NCI-H526 (cell line): Measurements from ENCODE around the gene FGFBP3.

Experiments used
- DNase-seq, 2 experiments: peaks; one replicate each; lab custom pipeline; 2025; lab: John Stamatoyannopoulos, UW

The FGFBP3 gene, protein sequence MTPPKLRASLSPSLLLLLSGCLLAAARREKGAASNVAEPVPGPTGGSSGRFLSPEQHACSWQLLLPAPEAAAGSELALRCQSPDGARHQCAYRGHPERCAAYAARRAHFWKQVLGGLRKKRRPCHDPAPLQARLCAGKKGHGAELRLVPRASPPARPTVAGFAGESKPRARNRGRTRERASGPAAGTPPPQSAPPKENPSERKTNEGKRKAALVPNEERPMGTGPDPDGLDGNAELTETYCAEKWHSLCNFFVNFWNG

GRCh38 chr10:91909117-91909677 lies at the start of gene FGFBP3:
Gene FGFBP3, minus strand, starts transcription at chr10:91909486. Its CDS starts 517 bp downstream, at chr10:91908969.
- DNase-seq = peak; percentile 71 to 74

DNA sequence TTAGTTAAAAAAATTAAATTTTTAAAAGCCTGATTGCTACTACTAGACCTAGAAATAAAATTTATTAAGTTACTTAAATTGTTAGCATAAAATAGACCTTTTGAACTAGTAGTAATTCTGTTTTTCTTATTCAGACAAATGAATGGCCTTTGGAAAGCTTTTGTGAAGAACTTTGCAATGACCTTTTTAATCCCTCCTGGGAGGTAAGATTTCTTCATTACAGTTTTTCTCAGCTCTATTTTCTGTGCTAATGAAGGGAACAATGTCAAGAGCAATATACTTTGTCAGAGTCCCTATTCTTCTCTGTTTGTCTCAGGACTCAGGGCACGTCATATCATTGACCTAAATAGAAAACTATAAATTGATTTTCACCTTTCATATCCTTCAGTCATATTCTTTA lies 47.8 kb upstream of the FGFBP3 start:
- no peak for DNase-seq

DNA sequence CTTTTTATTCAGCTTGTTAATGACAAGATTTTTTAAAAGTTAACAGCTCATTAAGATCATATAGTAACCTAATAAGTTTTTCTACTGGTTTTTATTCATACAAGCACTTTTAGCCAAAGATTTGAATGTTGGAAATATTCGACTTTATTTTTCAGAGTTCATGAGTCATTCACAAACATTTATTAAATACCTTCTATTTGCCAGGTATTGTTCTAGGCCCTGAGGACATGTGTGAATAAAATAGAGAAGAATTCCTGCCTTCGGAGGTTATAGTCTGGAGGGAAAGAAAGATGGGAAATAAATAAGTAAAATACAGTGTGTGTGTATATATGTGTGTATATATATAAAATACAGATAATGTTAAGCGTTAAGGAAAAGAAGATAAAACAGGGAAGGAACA lies 45.8 kb upstream of the FGFBP3 start:
- no peak for DNase-seq

GRCh38 chr10:91953600-91954160 lies 44.4 kb upstream of the FGFBP3 start:
- no peak for DNase-seq

GRCh38 chr10:91944880-91945630 lies 35.8 kb upstream of the FGFBP3 start:
- DNase-seq = no peak

DNA sequence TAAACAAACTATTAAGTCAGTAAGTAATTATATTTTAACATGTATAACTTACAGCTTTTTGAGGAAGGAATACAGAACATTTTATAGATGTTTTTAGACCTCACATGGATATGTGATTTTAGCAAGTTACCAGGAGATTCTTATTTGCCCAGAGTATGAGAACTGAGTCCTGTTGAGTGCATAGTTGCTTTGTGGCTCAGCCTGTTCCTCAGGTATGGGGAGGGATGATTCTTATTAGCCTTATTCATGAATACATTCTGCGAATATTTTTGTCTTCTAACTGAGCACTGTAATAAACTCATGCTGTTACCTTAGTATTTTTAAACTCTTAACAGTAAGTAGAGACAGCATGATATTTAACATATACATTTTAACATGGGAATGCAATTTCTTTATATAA lies 32.1 kb upstream of the FGFBP3 start:
- no peak for DNase-seq

- DNase-seq = no peak
These were observed 30.4 kb upstream of the FGFBP3 start for GRCh38 chr10:91939653-91940052.

GRCh38 chr10:91935886-91936285 lies 26.6 kb upstream of the FGFBP3 start:
- DNase-seq = no peak

DNA sequence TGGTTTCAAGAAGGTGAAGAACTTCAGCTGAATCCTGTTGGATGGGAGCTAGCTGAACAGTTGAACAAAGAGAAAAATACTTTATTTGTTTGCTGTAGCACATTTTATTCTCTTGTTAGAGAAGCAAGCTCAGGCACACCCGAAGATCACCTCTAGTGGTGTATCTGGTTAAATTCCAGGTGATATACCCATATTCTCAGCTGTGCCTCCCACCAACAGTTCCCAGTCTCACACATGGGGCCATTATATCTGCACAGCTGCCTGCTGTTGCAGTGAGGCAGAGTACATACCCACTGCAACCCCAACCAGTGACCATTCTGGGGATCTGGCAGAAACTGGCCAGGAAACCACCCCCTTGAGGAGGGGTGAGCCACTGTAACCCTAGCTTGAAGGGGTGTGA lies 23.5 kb upstream of the FGFBP3 start:
- no peak for DNase-seq

- DNase-seq = no peak
These were observed 22.4 kb upstream of the FGFBP3 start for GRCh38 chr10:91931526-91932190.

GRCh38 chr10:91930939-91931338 lies 21.7 kb upstream of the FGFBP3 start:
- no peak for DNase-seq

- no peak for DNase-seq
These were observed 15.7 kb upstream of the FGFBP3 start for GRCh38 chr10:91925022-91925320.

GRCh38 chr10:91924212-91925021 lies 15.1 kb upstream of the FGFBP3 start:
- no peak for DNase-seq

DNA sequence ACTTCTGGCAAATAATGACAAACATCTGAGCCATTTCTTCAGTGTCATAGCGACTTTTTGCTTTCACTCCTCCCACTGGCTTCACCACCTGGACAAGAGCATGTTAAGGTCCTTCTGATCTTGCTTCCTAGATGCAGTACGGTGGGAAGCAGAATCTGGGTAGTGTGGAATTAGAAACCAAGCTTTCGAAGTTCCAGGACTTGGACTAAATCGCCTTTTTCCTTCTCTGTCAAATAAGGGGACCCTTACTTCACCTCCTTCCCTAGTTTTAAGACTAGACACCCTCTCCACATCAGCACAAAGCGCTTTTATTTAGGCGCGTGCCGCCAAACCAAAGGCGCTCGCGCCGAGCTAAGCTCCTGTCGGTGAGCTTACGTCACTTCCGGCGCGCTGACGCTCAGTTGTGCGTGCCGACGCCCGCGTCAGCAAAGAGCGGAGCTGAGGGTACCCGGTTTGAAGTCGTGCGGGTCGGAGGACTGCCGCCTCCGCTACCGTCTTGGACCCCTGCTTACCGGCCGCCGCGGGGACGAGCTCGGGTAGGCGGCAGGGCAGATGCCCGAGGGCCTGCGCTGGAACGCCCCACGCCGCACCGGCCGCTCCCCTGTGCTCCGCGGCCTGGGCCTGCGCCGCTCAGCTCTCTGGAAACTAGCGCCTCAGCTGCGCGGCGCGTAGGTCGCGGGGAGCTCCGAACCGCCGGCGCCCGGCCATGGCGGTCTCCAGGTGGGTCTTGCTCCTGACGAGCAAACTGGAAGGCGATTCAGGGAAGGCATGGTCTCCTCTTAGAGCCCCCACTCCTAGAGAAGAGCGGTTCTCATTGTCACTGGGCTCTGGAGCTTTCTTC lies 14.3 kb upstream of the FGFBP3 start, which contains the start of gene BTAF1:
Gene BTAF1, plus strand, starts transcription at position 400 of the 841 bp plus-strand sequence. Its CDS starts 307 bp downstream, at position 707.
- peak; percentile 76 to 92 for DNase-seq

GRCh38 chr10:91919651-91920050 lies 10.4 kb upstream of the FGFBP3 start:
- no peak for DNase-seq

- DNase-seq = no peak
These were observed 1.2 kb upstream of the FGFBP3 start for GRCh38 chr10:91910467-91910866.

DNA sequence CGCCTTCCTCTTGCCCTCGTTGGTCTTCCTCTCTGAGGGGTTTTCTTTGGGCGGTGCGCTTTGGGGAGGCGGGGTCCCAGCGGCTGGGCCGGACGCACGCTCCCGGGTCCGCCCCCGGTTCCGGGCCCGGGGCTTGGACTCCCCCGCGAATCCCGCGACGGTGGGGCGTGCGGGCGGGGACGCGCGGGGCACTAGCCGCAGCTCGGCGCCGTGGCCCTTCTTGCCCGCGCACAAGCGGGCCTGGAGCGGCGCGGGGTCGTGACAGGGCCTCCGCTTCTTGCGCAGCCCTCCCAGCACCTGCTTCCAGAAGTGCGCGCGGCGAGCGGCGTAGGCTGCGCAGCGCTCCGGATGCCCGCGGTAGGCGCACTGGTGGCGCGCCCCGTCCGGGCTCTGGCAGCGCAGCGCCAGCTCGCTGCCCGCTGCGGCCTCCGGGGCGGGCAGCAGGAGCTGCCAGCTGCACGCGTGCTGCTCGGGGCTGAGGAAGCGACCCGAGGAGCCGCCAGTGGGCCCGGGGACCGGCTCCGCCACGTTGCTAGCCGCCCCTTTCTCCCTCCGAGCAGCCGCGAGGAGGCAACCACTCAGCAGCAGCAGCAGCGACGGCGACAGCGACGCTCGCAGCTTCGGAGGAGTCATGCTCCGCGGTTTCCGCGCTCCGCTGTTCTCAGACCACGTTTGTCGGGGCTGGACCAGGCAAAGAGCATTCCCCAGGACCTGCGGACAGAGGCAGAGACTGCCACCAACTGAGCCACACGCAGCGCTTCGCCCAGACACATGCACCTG lies 759 bp downstream of the FGFBP3 start:
- DNase-seq = peak; percentile 64 to 87

DNA sequence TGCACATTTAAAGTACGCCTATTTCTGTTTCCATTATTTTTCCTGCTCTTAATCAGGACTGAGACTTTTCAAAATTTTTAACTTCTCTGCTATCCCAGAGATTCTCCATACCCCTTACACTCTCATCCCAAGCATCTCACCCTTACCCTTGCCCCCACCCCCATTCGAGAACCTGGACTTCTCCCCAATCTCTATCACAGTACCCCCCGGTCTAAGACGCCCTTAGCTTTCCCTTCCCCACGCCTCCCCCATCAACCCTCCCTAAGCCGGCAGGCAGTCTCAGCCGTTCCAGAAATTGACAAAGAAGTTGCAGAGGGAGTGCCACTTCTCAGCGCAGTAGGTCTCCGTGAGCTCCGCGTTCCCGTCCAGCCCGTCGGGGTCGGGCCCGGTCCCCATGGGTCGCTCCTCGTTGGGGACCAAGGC lies 1.4 kb downstream of the FGFBP3 start:
- peak in 1 of 2 experiments; percentile 40 for DNase-seq

GRCh38 chr10:91907033-91907594 lies 2.2 kb downstream of the FGFBP3 start:
- DNase-seq = no peak
